HEK293 (cell line): ENCODE data around the gene CST9L.

ENCODE experiments used
- BCL11A ChIP-seq: fragments of 450-650 bp; formaldehyde crosslinking; IDR thresholded peaks from 2 replicates; pipeline ENCODE4 v1.5.1; 2016; ENCODE audit warnings: low read depth, missing biosample characterization, missing genetic modification characterization
- CTCF ChIP-seq: fragments of 450-650 bp; formaldehyde crosslinking; IDR thresholded peaks from 2 replicates; pipeline ENCODE4 v1.5.1; 2016; ENCODE audit warnings: missing biosample characterization, missing genetic modification characterization
- SETDB1 ChIP-seq: IDR thresholded peaks from one replicate; pipeline ENCODE4 v1.6.1; 2017; ENCODE audit warnings: mild to moderate bottlenecking, low read length, moderate library complexity, mixed read lengths; ENCODE audit not compliant: insufficient read length
- TCF7L2 ChIP-seq: IDR thresholded peaks from 2 replicates; pipeline ENCODE4 v1.6.1; 2011; ENCODE audit warnings: low read depth, mild to moderate bottlenecking, inconsistent platforms, low read length, moderate library complexity, borderline replicate concordance
- ZNF112 ChIP-seq: fragments of 450-650 bp; formaldehyde crosslinking; IDR thresholded peaks from 2 replicates; pipeline ENCODE4 v1.5.0; 2017; ENCODE audit warnings: missing biosample characterization, missing genetic modification characterization
- ZNF114 ChIP-seq: fragments of 450-650 bp; formaldehyde crosslinking; IDR thresholded peaks from 2 replicates; pipeline ENCODE4 v1.5.0; 2017; ENCODE audit warnings: missing biosample characterization, missing genetic modification characterization
- ZNF174 ChIP-seq: fragments of 450-650 bp; formaldehyde crosslinking; IDR thresholded peaks from 2 replicates; pipeline ENCODE4 v1.5.0; 2017; ENCODE audit warnings: missing biosample characterization, mild to moderate bottlenecking, missing genetic modification characterization
- ZNF510 ChIP-seq: fragments of 450-650 bp; formaldehyde crosslinking; IDR thresholded peaks from 2 replicates; pipeline ENCODE4 v1.5.1; 2018; ENCODE audit warnings: mild to moderate bottlenecking, missing genetic modification characterization, missing biosample characterization; ENCODE audit not compliant: insufficient replicate concordance
- ZNF585B ChIP-seq: fragments of 450-650 bp; formaldehyde crosslinking; IDR thresholded peaks from 2 replicates; pipeline ENCODE4 v1.5.1; 2016; ENCODE audit warnings: missing biosample characterization, missing genetic modification characterization
- ZSCAN5A ChIP-seq: fragments of 450-650 bp; formaldehyde crosslinking; IDR thresholded peaks from 2 replicates; pipeline ENCODE4 v1.5.1; 2016; ENCODE audit warnings: missing biosample characterization, missing genetic modification characterization
- TF ChIP-seq, protein P1 (sequence below): fragments of 450-650 bp; formaldehyde crosslinking; IDR thresholded peaks from 2 replicates; pipeline ENCODE4 v1.5.1; 2016; ENCODE audit warnings: missing biosample characterization, missing genetic modification characterization, low read depth
- TF ChIP-seq, protein P2 (sequence below): fragments of 450-650 bp; IDR thresholded peaks from 2 replicates; pipeline ENCODE4 v1.5.1; 2018; ENCODE audit warnings: missing biosample characterization, mild to moderate bottlenecking, missing genetic modification characterization
- TF ChIP-seq, protein P3 (sequence below): IDR thresholded peaks from 2 replicates; pipeline ENCODE4 v1.6.1; 2011; ENCODE audit warnings: mild to moderate bottlenecking, low read depth, low read length, borderline replicate concordance

DNA sequence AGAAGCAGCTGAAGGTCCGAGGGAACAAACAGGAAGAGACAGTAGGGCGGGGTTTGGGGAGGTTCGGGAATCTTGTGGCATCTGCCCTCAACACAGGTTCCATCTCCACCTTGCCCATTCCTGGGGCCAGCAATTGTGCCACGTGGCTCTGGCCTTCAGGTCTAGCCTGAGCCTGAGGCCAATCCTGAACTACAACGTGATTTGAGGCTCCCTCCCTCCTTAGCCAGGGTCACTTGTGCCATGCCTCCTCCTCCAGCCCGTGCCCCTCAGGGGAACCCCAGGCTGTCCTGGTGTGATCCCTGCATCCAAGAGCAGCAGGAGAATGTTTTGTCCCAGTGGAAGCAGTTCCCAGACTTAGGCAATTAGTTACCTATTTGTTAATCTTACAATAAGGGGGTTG is 34.4 kb upstream of the CST9L start:
- TF ChIP-seq ZNF112 = no peak
- TF ChIP-seq, protein P1, sequence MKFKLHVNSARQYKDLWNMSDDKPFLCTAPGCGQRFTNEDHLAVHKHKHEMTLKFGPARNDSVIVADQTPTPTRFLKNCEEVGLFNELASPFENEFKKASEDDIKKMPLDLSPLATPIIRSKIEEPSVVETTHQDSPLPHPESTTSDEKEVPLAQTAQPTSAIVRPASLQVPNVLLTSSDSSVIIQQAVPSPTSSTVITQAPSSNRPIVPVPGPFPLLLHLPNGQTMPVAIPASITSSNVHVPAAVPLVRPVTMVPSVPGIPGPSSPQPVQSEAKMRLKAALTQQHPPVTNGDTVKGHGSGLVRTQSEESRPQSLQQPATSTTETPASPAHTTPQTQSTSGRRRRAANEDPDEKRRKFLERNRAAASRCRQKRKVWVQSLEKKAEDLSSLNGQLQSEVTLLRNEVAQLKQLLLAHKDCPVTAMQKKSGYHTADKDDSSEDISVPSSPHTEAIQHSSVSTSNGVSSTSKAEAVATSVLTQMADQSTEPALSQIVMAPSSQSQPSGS (tag by site-specific recombination) = no peak
- TF ChIP-seq TCF7L2 = no peak
- TF ChIP-seq CTCF = no peak
- TF ChIP-seq ZNF114 = no peak
- no peak for TF ChIP-seq ZNF510 (tag by site-specific recombination)
- TF ChIP-seq BCL11A (tag by site-specific recombination) = no peak
- no peak for TF ChIP-seq SETDB1
- TF ChIP-seq ZNF585B (tag by site-specific recombination) = no peak
- TF ChIP-seq, protein P2, sequence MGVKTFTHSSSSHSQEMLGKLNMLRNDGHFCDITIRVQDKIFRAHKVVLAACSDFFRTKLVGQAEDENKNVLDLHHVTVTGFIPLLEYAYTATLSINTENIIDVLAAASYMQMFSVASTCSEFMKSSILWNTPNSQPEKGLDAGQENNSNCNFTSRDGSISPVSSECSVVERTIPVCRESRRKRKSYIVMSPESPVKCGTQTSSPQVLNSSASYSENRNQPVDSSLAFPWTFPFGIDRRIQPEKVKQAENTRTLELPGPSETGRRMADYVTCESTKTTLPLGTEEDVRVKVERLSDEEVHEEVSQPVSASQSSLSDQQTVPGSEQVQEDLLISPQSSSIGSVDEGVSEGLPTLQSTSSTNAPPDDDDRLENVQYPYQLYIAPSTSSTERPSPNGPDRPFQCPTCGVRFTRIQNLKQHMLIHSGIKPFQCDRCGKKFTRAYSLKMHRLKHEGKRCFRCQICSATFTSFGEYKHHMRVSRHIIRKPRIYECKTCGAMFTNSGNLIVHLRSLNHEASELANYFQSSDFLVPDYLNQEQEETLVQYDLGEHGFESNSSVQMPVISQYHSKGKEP (tag by site-specific recombination) = no peak
- TF ChIP-seq ZNF174 (tag by site-specific recombination) = no peak
- TF ChIP-seq ZSCAN5A (tag by site-specific recombination) = no peak
- TF ChIP-seq, protein P3, sequence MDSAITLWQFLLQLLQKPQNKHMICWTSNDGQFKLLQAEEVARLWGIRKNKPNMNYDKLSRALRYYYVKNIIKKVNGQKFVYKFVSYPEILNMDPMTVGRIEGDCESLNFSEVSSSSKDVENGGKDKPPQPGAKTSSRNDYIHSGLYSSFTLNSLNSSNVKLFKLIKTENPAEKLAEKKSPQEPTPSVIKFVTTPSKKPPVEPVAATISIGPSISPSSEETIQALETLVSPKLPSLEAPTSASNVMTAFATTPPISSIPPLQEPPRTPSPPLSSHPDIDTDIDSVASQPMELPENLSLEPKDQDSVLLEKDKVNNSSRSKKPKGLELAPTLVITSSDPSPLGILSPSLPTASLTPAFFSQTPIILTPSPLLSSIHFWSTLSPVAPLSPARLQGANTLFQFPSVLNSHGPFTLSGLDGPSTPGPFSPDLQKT = no peak
